Measurements from ENCODE around the gene SELE. TPM values are rescaled to one million over a fixed set of nuclear protein-coding genes. Genes with fewer than 3 reads are reported as not detected.

The SELE gene
- total and polyA plus RNA-seq, 9 of the 15 experiments (the other 6 are each of a cell fraction or from before 2014, with no cell fraction given), result 0.08 TPM; not detected in 8

DNA sequence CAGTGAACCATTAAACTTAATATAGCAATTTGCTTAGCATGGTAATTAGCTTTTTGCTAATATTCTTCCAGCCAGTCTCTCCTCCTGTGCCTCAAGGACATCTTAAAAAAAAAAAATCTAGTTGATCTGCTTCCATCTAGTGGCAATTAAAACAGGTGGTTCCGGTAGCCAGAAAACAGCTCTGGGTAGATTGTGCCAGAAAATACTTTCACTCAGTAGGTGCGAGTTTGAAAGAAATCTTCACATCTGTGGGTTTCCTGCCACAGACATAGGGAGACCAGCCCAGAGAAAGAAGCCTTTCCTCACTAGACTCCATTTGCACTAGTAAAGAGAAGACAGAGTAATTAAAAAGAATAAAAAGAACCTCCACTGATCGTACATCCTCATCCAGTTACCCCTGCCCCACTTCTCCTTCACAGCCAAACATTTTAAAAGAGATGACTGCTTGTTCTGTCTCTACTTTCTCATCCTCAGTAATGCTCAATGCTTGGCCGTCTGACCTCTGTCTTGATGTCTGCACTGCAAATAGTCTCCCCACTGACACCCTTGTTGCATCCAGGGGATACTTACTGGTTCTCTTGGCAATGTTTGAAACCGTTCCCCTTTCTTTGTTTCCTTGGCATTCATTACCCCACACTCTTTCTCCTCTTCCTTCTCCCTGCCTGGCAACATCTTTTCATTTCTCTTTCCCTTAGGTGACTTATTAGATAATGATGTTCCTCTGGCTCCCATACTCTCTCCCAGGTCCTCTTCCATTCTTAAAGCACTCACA lies 39.4 kb downstream of the SELE start:
- ChIA-PET CTCF (ENCODE audit: low intra/inter-chr PET ratio) (no interaction called here), POLR2A (no interaction called here)
- Histone ChIP-seq H3K4me2 (ENCODE audit: insufficient read depth, low read length) (no peak overlapping the region), H3K36me3 (ENCODE audit: control insufficient read depth, insufficient read depth, low read length) (no peaks in the 10 kb centered on the region), H4K20me1 (replicated peaks; ENCODE audit: control insufficient read depth, insufficient read depth, low read length) (no peaks in the 10 kb centered on the region), H3K27me3 (ENCODE audit: control insufficient read depth in 2 of 2, insufficient read depth in 2 of 2, low read length in 2 of 2) (no peaks in the 10 kb centered on the region), H2AFZ (ENCODE audit: low read depth, low read length) (no peak overlapping the region), H3K9me1 (ENCODE audit: control insufficient read depth, insufficient read depth, low read length) (no peaks in the 10 kb centered on the region), H3K4me1 (replicated peaks in 1 of 2; ENCODE audit: control insufficient read depth in 2 of 2, insufficient read depth in 2 of 2, low read length in 2 of 2) (no peaks in the 10 kb centered on the region), H3K4me3 (no peak overlapping the region), H3K79me2 (ENCODE audit: control insufficient read depth, insufficient read depth, low read length) (no peaks in the 10 kb centered on the region), H3K27ac (ENCODE audit: extremely low read depth, low read depth, low read length) (no peak overlapping the region), H3K9me3 (replicated peaks; ENCODE audit: control insufficient read depth, insufficient read depth, low read depth, low read length) (no peaks in the 10 kb centered on the region), H3K9ac (ENCODE audit: insufficient read depth in 1 of 2, low read depth in 2 of 2, low read length in 2 of 2) (no peak overlapping the region)
- in situ Hi-C loops (cut with MboI) (no loop called here), intact Hi-C loops (cut with micrococcal nuclease) (no loop called here)
- TF ChIP-seq SAFB2 (IDR thresholded peaks at IDR 0.05; ENCODE audit: borderline replicate concordance, low read depth, low read length, severe bottlenecking) (no peak), ELF1 (tag; IDR thresholded peaks at IDR 0.05) (no peak), RAD21 (CRISPR knock-in tag; conservative IDR thresholded peaks at IDR 0.05 in 1 of 2, IDR thresholded peaks at IDR 0.05 in 1 of 2) (0 out of 4 replicates have a peak, but pooled peaks of 1 of the 2 experiments have one; percentile 2), ZNF3 (CRISPR knock-in tag; IDR thresholded peaks at IDR 0.05) (no peak), FOXA3 (CRISPR knock-in tag; conservative IDR thresholded peaks at IDR 0.05 in 1 of 2, IDR thresholded peaks at IDR 0.05 in 1 of 2) (no peak)
- whole genome bisulfite sequencing (ENCODE audit: insufficient coverage, low coverage, missing lambda C conversion rate), result 2% methylated on average over 5 of the region's 5 CpGs
- DNase-seq (ENCODE audit: extremely low read depth in 1 of 4, low spot score in 3 of 4) (no peak), ATAC-seq (no peak), FAIRE-seq (no peak)
- BruUV-seq (replicated peaks), result no TSS peak

Measured in K562 (cell line).